Mucosa of rectum (tissue), 2 donors: ENCODE measurements around the gene ANKRD33B.

Source experiments
- H3K27ac ChIP-seq, 2 donors: one replicate each; pipeline ENCODE4 v1.7.0; 2013; ENCODE audit warnings: inconsistent platforms in 2 of 2, low read depth in 2 of 2, low read length in 2 of 2
- H3K27me3 ChIP-seq, 2 donors: one replicate each; pipeline ENCODE4 v1.7.0; 2013; ENCODE audit warnings: low read length in 2 of 2; ENCODE audit not compliant: control insufficient read depth in 2 of 2, insufficient read depth in 2 of 2
- H3K36me3 ChIP-seq, 2 donors: one replicate each; pipeline ENCODE4 v1.7.0; 2013; ENCODE audit warnings: low read length in 2 of 2; ENCODE audit not compliant: control insufficient read depth in 2 of 2, insufficient read depth in 2 of 2
- H3K4me1 ChIP-seq, 2 donors: one replicate each; pipeline ENCODE4 v1.7.0; 2013; ENCODE audit warnings: low read length in 2 of 2, mild to moderate bottlenecking in 1 of 2; ENCODE audit not compliant: control insufficient read depth in 2 of 2, insufficient read depth in 2 of 2
- H3K4me3 ChIP-seq, 2 donors: one replicate each; pipeline ENCODE4 v1.7.0; 2013; ENCODE audit warnings: low read length in 2 of 2
- H3K9ac ChIP-seq, 2 donors: one replicate each; pipeline ENCODE4 v1.7.0; 2013; ENCODE audit warnings: low read length in 2 of 2, low read depth in 1 of 2, mild to moderate bottlenecking in 1 of 2
- H3K9me3 ChIP-seq, 2 donors: one replicate each; pipeline ENCODE4 v1.7.0; 2013; ENCODE audit warnings: low read length in 2 of 2; ENCODE audit not compliant: control insufficient read depth in 2 of 2
- donor health status: healthy.
- donor health status: Normal muscosa, but diverticular disease.

ANKRD33B gene

GRCh38 chr5:10592601-10593000 lies 28.7 kb downstream of the ANKRD33B start:
- Histone ChIP-seq H3K9me3 (no peaks in the 10 kb centered on the region), H3K4me3 (no peak overlapping the region), H3K27me3 (no peaks in the 10 kb centered on the region), H3K27ac (no peak overlapping the region), H3K4me1 (peaks cover 0 to 2% of the 10 kb centered on the region in 2 donors), H3K9ac (no peak overlapping the region), H3K36me3 (no peaks in the 10 kb centered on the region)

DNA sequence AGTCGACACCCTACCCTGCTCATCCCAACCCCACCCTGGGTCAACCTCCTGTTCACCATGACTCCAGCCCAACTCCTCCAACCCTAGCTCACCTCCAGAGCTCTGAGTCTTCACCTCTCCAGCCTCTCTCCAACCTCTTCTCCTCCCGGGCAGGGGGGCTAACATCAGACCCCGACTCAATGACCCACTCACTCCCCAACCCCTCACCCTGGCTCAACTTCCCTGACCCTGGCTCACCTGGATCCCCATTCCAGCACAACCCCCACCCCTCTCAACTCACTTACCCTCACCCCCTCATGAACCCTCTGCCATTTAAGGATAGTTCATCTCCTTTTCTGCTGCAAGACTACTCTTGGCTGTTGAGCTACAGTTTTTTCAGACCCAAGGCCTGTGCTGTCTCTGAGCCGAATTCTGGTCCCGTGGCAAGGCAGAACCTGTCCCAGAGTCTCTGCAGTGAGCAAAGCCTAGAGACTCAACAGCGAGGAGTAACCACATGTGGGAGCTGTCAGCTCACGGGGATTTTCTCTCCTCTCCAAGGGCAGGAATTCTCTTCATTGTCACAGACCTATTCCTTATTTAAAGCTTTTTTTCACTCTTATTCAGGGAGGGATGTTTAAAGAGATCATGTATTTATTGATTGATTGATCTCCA lies 29.8 kb downstream of the ANKRD33B start:
- H3K27ac ChIP-seq: no peak overlapping the region
- H3K36me3 ChIP-seq: no peaks in the 10 kb centered on the region
- no peak overlapping the region for H3K9ac ChIP-seq
- H3K9me3 ChIP-seq: no peaks in the 10 kb centered on the region
- no peaks in the 10 kb centered on the region for H3K27me3 ChIP-seq
- no peak overlapping the region for H3K4me3 ChIP-seq
- H3K4me1 ChIP-seq: peaks cover 0 to 2% of the 10 kb centered on the region in 2 donors

DNA sequence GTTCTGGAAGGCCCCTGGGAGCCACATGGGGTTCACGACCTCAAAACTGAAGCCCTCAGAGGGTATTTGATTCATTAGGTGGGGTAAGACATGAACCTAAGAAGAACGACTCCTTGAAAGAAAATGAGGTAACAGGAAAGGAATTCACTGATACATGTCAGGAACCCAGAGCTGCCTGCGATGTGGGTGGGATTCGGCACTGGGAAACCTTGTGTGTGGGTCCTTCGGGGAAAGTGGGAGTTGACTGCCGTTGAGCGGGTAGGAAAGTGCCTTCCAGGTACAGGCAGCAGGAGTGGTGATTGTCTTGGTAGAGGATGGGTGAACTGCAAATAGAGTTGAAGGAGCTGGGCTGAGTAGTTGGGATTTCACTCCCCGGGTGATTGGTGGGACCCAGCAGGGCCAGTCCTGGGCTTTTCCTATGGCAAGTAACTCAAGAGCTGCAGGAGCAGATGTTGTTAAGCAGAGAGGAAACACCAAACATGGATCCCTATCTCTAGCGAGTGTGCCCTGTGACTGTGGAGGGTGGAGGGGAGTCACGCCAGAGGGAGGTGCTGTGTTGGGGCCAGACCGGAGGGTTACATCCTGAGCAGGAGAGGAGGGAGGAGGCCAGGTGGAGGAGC lies 30.8 kb downstream of the ANKRD33B start:
- H3K4me3 ChIP-seq: no peak overlapping the region
- H3K9me3 ChIP-seq: no peaks in the 10 kb centered on the region
- no peak overlapping the region for H3K9ac ChIP-seq
- peaks cover 0 to 2% of the 10 kb centered on the region in 2 donors for H3K4me1 ChIP-seq
- no peaks in the 10 kb centered on the region for H3K27me3 ChIP-seq
- H3K27ac ChIP-seq: peak overlapping the region in 1 of 2 donors; percentile 53
- no peaks in the 10 kb centered on the region for H3K36me3 ChIP-seq

DNA sequence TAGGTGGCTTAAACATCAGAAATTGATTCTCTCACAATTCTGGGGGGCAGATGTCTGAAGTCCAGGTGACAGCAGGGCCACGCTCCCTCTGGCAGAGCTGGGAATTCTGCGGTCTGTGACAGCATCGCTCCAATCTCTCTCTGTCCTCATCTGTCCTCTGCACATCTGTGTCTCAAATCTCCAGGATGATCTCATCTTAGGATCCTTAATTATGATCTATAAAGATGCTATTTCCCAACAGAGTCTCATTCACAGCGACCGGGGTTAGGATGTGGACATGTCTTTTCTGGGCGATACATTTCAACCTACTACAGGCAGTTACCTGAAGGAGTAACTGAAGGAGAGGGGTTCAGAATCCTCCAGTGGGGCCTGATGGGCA lies 31.4 kb downstream of the ANKRD33B start:
- Histone ChIP-seq H3K4me3 (no peak overlapping the region), H3K9me3 (no peaks in the 10 kb centered on the region), H3K36me3 (no peaks in the 10 kb centered on the region), H3K27ac (peak overlapping the region; percentile 50 to 53), H3K9ac (peak overlapping the region in 1 of 2 donors; percentile 10), H3K4me1 (peaks cover 0 to 2% of the 10 kb centered on the region in 2 donors), H3K27me3 (no peaks in the 10 kb centered on the region)

- peaks cover 0 to 2% of the 10 kb centered on the region in 2 donors for H3K4me1 ChIP-seq
- H3K9ac ChIP-seq: peak overlapping the region in 1 of 2 donors; percentile 10
- peak overlapping the region; percentile 50 to 53 for H3K27ac ChIP-seq
- H3K4me3 ChIP-seq: no peak overlapping the region
- no peaks in the 10 kb centered on the region for H3K27me3 ChIP-seq
- no peaks in the 10 kb centered on the region for H3K9me3 ChIP-seq
- H3K36me3 ChIP-seq: no peaks in the 10 kb centered on the region
Observed at GRCh38 chr5:10595672-10596309, 31.9 kb downstream of the ANKRD33B start.

- H3K9ac ChIP-seq: no peak overlapping the region
- H3K27me3 ChIP-seq: no peaks in the 10 kb centered on the region
- H3K36me3 ChIP-seq: no peaks in the 10 kb centered on the region
- peaks cover 4 to 6% of the 10 kb centered on the region in 2 donors for H3K4me1 ChIP-seq
- no peak overlapping the region for H3K4me3 ChIP-seq
- peak overlapping the region in 1 of 2 donors; percentile 44 for H3K27ac ChIP-seq
- H3K9me3 ChIP-seq: no peaks in the 10 kb centered on the region
Observed at GRCh38 chr5:10596310-10596703, 32.4 kb downstream of the ANKRD33B start.

- H3K9ac ChIP-seq: no peak overlapping the region
- H3K36me3 ChIP-seq: no peaks in the 10 kb centered on the region
- no peak overlapping the region for H3K4me3 ChIP-seq
- H3K9me3 ChIP-seq: no peaks in the 10 kb centered on the region
- peaks cover 6 to 10% of the 10 kb centered on the region in 2 donors for H3K4me1 ChIP-seq
- no peak overlapping the region for H3K27ac ChIP-seq
- H3K27me3 ChIP-seq: no peaks in the 10 kb centered on the region
Observed at GRCh38 chr5:10596886-10597451, 33.1 kb downstream of the ANKRD33B start.

DNA sequence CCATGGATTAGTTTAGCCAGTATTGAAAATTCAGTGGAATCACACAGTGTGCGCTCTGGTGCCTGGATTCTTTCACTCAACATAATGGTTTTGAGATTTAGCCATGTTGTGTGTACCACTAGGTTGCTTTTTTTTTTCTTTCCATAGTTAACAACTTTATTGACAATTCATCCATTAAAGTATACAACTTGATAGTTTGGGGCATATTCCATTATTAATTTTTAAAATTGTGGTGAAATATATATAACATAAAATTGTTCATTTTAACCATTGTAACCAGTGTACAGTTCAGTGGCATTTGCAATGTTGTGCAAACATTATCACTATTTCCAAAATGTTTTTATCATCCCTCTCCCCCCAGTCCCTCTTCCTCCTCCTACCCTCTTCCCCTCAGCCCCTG lies 35.2 kb downstream of the ANKRD33B start:
- Histone ChIP-seq H3K27me3 (no peaks in the 10 kb centered on the region), H3K4me3 (no peak overlapping the region), H3K9ac (no peak overlapping the region), H3K9me3 (no peaks in the 10 kb centered on the region), H3K36me3 (no peaks in the 10 kb centered on the region), H3K4me1 (peaks cover 6 to 10% of the 10 kb centered on the region in 2 donors), H3K27ac (no peak overlapping the region)

- Histone ChIP-seq H3K36me3 (no peaks in the 10 kb centered on the region), H3K4me1 (peaks cover 6 to 10% of the 10 kb centered on the region in 2 donors), H3K27ac (no peak overlapping the region), H3K27me3 (no peaks in the 10 kb centered on the region), H3K4me3 (no peak overlapping the region), H3K9me3 (no peaks in the 10 kb centered on the region), H3K9ac (no peak overlapping the region)
Observed at GRCh38 chr5:10599862-10600284, 36.0 kb downstream of the ANKRD33B start.

GRCh38 chr5:10600626-10601245 lies 36.9 kb downstream of the ANKRD33B start:
- H3K4me1 ChIP-seq: peaks cover 3 to 10% of the 10 kb centered on the region in 2 donors
- no peak overlapping the region for H3K9ac ChIP-seq
- no peaks in the 10 kb centered on the region for H3K27me3 ChIP-seq
- peak overlapping the region in 1 of 2 donors; percentile 54 for H3K27ac ChIP-seq
- no peaks in the 10 kb centered on the region for H3K36me3 ChIP-seq
- no peaks in the 10 kb centered on the region for H3K9me3 ChIP-seq
- peak overlapping the region in 1 of 2 donors; percentile 30 for H3K4me3 ChIP-seq
